CD4-positive, CD25-positive, alpha-beta regulatory T cell (primary cell): ENCODE data around the gene TFCP2L1. TPM values are rescaled to one million over a fixed set of nuclear protein-coding genes. Genes with fewer than 3 reads are reported as not detected.
"Not testable (repeated sequence)": the region's sequence is repeated elsewhere in the genome, so short reads cannot be mapped to it uniquely, and the experiment has no call there.

Experiments
- ATAC-seq, 2 donors: fragments of 150-1000 bp; cut with Tn5 transposase; one replicate each; pipeline ENCODE4 v1.10.0; 2021; ENCODE audit warnings: low read depth in 2 of 2, moderate number of reproducible peaks in 2 of 2, moderate library complexity in 1 of 2
- DNase-seq, 3 donors: peaks; one replicate each; pipeline versions ENCODE4 v3.0.0 to v3.0.0-alpha.2; 2012 to 2022; ENCODE audit warnings: mixed read lengths in 1 of 3
- H3K27ac ChIP-seq: one replicate; pipeline ENCODE4 v1.7.0; 2013; ENCODE audit warnings: mild to moderate bottlenecking, low read length; ENCODE audit not compliant: insufficient read depth, poor library complexity, severe bottlenecking
- H3K27me3 ChIP-seq: one replicate; pipeline ENCODE4 v1.7.0; 2013; ENCODE audit warnings: low read length; ENCODE audit not compliant: control insufficient read depth, insufficient read depth
- H3K36me3 ChIP-seq: one replicate; pipeline ENCODE4 v1.7.0; 2013; ENCODE audit warnings: mild to moderate bottlenecking, low read length, moderate library complexity; ENCODE audit not compliant: control insufficient read depth, insufficient read depth
- H3K4me1 ChIP-seq: 2 replicates; pipeline ENCODE4 v1.7.0; 2013; ENCODE audit warnings: mild to moderate bottlenecking, low read length; ENCODE audit not compliant: insufficient read depth, control insufficient read depth, poor library complexity, severe bottlenecking
- H3K4me3 ChIP-seq: one replicate; pipeline ENCODE4 v1.7.0; 2013; ENCODE audit warnings: low read depth, mild to moderate bottlenecking, low read length, moderate library complexity
- H3K9me3 ChIP-seq, 2 experiments: 1 replicate in 1 of 2; 2 replicates in 1 of 2; pipeline ENCODE4 v1.7.0; 2013; ENCODE audit warnings: low read length in 2 of 2, mild to moderate bottlenecking in 1 of 2, moderate library complexity in 1 of 2; ENCODE audit not compliant: control insufficient read depth in 2 of 2
- H3K27ac Mint-ChIP-seq, 3 donors: one replicate each; pipeline ENCODE4 v1.8.0; 2020 to 2022; ENCODE audit warnings: mild to moderate bottlenecking in 3 of 3, mixed read lengths in 3 of 3, moderate library complexity in 2 of 3
- H3K27me3 Mint-ChIP-seq: one replicate; pipeline ENCODE4 v1.8.0; 2022; ENCODE audit warnings: mild to moderate bottlenecking, mixed read lengths
- H3K36me3 Mint-ChIP-seq: one replicate; pipeline ENCODE4 v1.8.0; 2020; ENCODE audit warnings: mixed read lengths
- H3K4me1 Mint-ChIP-seq, 4 donors: one replicate each; pipeline ENCODE4 v1.8.0; 2020 to 2022; ENCODE audit warnings: mixed read lengths in 4 of 4, mild to moderate bottlenecking in 1 of 4
- H3K4me3 Mint-ChIP-seq, 4 donors: one replicate each; pipeline ENCODE4 v1.8.0; 2020 to 2022; ENCODE audit warnings: mild to moderate bottlenecking in 4 of 4, mixed read lengths in 4 of 4, moderate library complexity in 3 of 4
- H3K9me3 Mint-ChIP-seq, 7 donors: one replicate each; pipeline ENCODE4 v1.8.0; 2020 to 2022; ENCODE audit warnings: mixed read lengths in 7 of 7, mild to moderate bottlenecking in 3 of 7, moderate library complexity in 2 of 7
- polyA plus RNA-seq, 4 donors: library from polyadenylated mRNA; unstranded; fragments of 300-500 nt; fragmentation: Illumina TruSeq; gene quantifications; one replicate each; pipeline ENCODE4 v1.2.3, GENCODE V29; 2021
- total RNA-seq: library from RNA; stranded (reverse); gene quantifications from one replicate; pipeline ENCODE4 v1.2.3, GENCODE V29; 2022

TFCP2L1 gene
- total and polyA plus RNA-seq, 5 donors from 2014 or later: 0.05 TPM; not detected in 4

- no peak overlapping the region for H3K27ac Mint-ChIP-seq
- ATAC-seq (no peak), DNase-seq (no peak)
- Histone ChIP-seq H3K4me1 (no peaks in the 10 kb centered on the region), H3K27me3 (no peaks in the 10 kb centered on the region), H3K27ac (no peak overlapping the region), H3K36me3 (no peaks in the 10 kb centered on the region), H3K4me3 (no peak overlapping the region), H3K9me3 (no peaks in the 10 kb centered on the region)
- no peak overlapping the region for H3K4me3 Mint-ChIP-seq
- no peaks in the 10 kb centered on the region for H3K27me3 Mint-ChIP-seq
- no peaks in the 10 kb centered on the region for H3K36me3 Mint-ChIP-seq
- H3K9me3 Mint-ChIP-seq: no peaks in the 10 kb centered on the region
- H3K4me1 Mint-ChIP-seq: no peaks in the 10 kb centered on the region
Observed at GRCh38 chr2:121233486-121234110, 51.4 kb downstream of the TFCP2L1 start.

GRCh38 chr2:121232626-121233265 lies 52.3 kb downstream of the TFCP2L1 start:
- no peak overlapping the region for H3K27ac Mint-ChIP-seq

GRCh38 chr2:121231385-121232000 lies 53.5 kb downstream of the TFCP2L1 start:
- Histone ChIP-seq H3K4me3 (no peak overlapping the region), H3K9me3 (no peaks in the 10 kb centered on the region), H3K4me1 (no peaks in the 10 kb centered on the region), H3K36me3 (no peaks in the 10 kb centered on the region), H3K27ac (no peak overlapping the region), H3K27me3 (no peaks in the 10 kb centered on the region)
- H3K4me3 Mint-ChIP-seq: no peak overlapping the region
- H3K27me3 Mint-ChIP-seq: no peaks in the 10 kb centered on the region
- H3K4me1 Mint-ChIP-seq: no peaks in the 10 kb centered on the region
- H3K9me3 Mint-ChIP-seq: no peaks in the 10 kb centered on the region
- no peak overlapping the region for H3K27ac Mint-ChIP-seq
- no peaks in the 10 kb centered on the region for H3K36me3 Mint-ChIP-seq
- DNase-seq (no peak), ATAC-seq (no peak)

More at GRCh38 chr2:121232626-121233265, 52.3 kb downstream of the TFCP2L1 start:
- no peak for DNase-seq
- Mint-ChIP-seq H3K36me3 (no peaks in the 10 kb centered on the region), H3K9me3 (no peaks in the 10 kb centered on the region), H3K4me1 (no peaks in the 10 kb centered on the region), H3K27me3 (no peaks in the 10 kb centered on the region), H3K4me3 (no peak overlapping the region)
- ATAC-seq: no peak
- no peak overlapping the region for H3K4me3 ChIP-seq
- H3K36me3 ChIP-seq: no peaks in the 10 kb centered on the region
- H3K4me1 ChIP-seq: no peaks in the 10 kb centered on the region
- H3K9me3 ChIP-seq: no peaks in the 10 kb centered on the region
- H3K27ac ChIP-seq: no peak overlapping the region
- no peaks in the 10 kb centered on the region for H3K27me3 ChIP-seq

GRCh38 chr2:121228521-121228920 lies 56.5 kb downstream of the TFCP2L1 start:
- Mint-ChIP-seq H3K4me1 (no peaks in the 10 kb centered on the region), H3K4me3 (no peak overlapping the region), H3K27ac (no peak overlapping the region), H3K9me3 (peaks cover 0 to 1% (median 0%) of the 10 kb centered on the region in 7 donors), H3K36me3 (no peaks in the 10 kb centered on the region), H3K27me3 (no peaks in the 10 kb centered on the region)
- Histone ChIP-seq H3K4me1 (no peaks in the 10 kb centered on the region), H3K27me3 (no peaks in the 10 kb centered on the region), H3K4me3 (no peak overlapping the region), H3K9me3 (no peaks in the 10 kb centered on the region), H3K36me3 (no peaks in the 10 kb centered on the region), H3K27ac (no peak overlapping the region)
- DNase-seq (no peak), ATAC-seq (no peak)

- not testable (repeated sequence) for H3K4me1 Mint-ChIP-seq, H3K27me3 Mint-ChIP-seq, H3K4me3 Mint-ChIP-seq, H3K36me3 Mint-ChIP-seq, H3K27me3 ChIP-seq, H3K4me3 ChIP-seq, H3K27ac Mint-ChIP-seq, H3K36me3 ChIP-seq, H3K9me3 Mint-ChIP-seq, H3K9me3 ChIP-seq, H3K4me1 ChIP-seq, H3K27ac ChIP-seq, DNase-seq, ATAC-seq
Observed at GRCh38 chr2:121227381-121228144, 57.4 kb downstream of the TFCP2L1 start.

- not testable (repeated sequence) for H3K9me3 ChIP-seq, H3K27ac Mint-ChIP-seq, DNase-seq, H3K36me3 Mint-ChIP-seq, H3K4me3 Mint-ChIP-seq, H3K4me3 ChIP-seq, H3K27me3 Mint-ChIP-seq, H3K27me3 ChIP-seq, H3K9me3 Mint-ChIP-seq, H3K4me1 ChIP-seq, H3K4me1 Mint-ChIP-seq, H3K36me3 ChIP-seq, ATAC-seq, H3K27ac ChIP-seq
Observed at GRCh38 chr2:121225681-121226080, 59.3 kb downstream of the TFCP2L1 start.

GRCh38 chr2:121220995-121221394 lies 64.0 kb downstream of the TFCP2L1 start:
- Histone ChIP-seq H3K36me3 (no peaks in the 10 kb centered on the region), H3K4me1 (no peaks in the 10 kb centered on the region), H3K27ac (no peak overlapping the region), H3K4me3 (no peak overlapping the region), H3K9me3 (no peaks in the 10 kb centered on the region), H3K27me3 (no peaks in the 10 kb centered on the region)
- Mint-ChIP-seq H3K27ac (no peak overlapping the region), H3K36me3 (no peaks in the 10 kb centered on the region), H3K4me1 (no peaks in the 10 kb centered on the region), H3K27me3 (no peaks in the 10 kb centered on the region), H3K4me3 (no peak overlapping the region), H3K9me3 (peaks cover 0 to 7% (median 0%) of the 10 kb centered on the region in 7 donors)
- ATAC-seq: no peak
- no peak for DNase-seq
